SK-N-MC (cell line): ENCODE data around the gene GDPD5.

Experiments used
- EZH2 ChIP-seq: fragments of 200-600 bp; sonication (generic); IDR thresholded peaks from one replicate; pipeline ENCODE4 v1.6.1; 2017; ENCODE audit warnings: antibody characterized with exemption
- FOXP2 ChIP-seq: optimal IDR thresholded peaks from 2 replicates; pipeline ENCODE3; 2011; ENCODE audit warnings: mild to moderate bottlenecking, moderate library complexity; ENCODE audit not compliant: insufficient read depth; ENCODE audit errors: extremely low read length, control extremely low read depth
- POLR2AphosphoS5 ChIP-seq: IDR thresholded peaks from 2 replicates; pipeline ENCODE4 v1.6.1; 2012; ENCODE audit warnings: mild to moderate bottlenecking, low read depth, low read length, borderline replicate concordance

DNA sequence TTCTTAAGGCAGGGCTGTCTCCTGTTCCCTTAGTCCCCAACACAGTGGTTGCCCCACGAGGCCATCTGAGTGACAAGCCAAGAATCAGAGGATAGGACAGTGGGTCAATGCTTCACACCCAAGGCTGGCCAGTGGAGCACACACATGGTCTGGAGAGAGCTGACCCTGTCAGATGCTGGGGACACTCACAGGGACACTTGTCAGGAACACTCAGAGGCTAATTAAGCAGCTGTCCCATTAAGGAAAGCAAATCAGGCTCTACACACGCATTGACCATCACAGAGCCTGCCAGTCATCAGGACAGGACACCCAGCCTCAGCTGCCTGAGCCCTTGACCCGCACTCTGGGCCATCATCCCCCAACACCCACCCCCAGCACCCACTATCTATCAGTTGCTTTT is 18.2 kb downstream of the GDPD5 start:
- TF ChIP-seq POLR2AphosphoS5 = no peak
- TF ChIP-seq EZH2 = no peak
- TF ChIP-seq FOXP2 = no peak
